Measurements from ENCODE around the gene SHROOM1. TPM values are rescaled to one million over a fixed set of nuclear protein-coding genes. Genes with fewer than 3 reads are reported as not detected.

Gene SHROOM1
- total RNA-seq, 2 experiments from 2014 or later: 0.60 to 2.4 TPM

- intact Hi-C loops (cut with micrococcal nuclease; ENCODE audit: unreplicated experiment): no loop called here
- no TSS peak for BruUV-seq (replicated peaks)
- Histone ChIP-seq H3K79me2 (ENCODE audit: insufficient read depth, low read depth, low read length) (no peaks in the 10 kb centered on the region), H4K20me1 (ENCODE audit: insufficient read depth, low read length) (no peaks in the 10 kb centered on the region), H3K9me2 (ENCODE audit: insufficient read depth, low read length) (no peaks in the 10 kb centered on the region), H3K4me2 (ENCODE audit: low read length) (no peak overlapping the region; the same call in 1 of the 2 replicates), H3K4me3 (ENCODE audit: low read depth, low read length, poor library complexity, severe bottlenecking) (no peak overlapping the region), H3K4me1 (ENCODE audit: insufficient read depth, low read length, poor library complexity, severe bottlenecking) (peaks cover 7% of the 10 kb centered on the region), H3K27ac (ENCODE audit: low read depth, low read length, poor library complexity, severe bottlenecking) (no peak overlapping the region), H3K9me3 (ENCODE audit: low read length) (no peaks in the 10 kb centered on the region), H3K36me3 (ENCODE audit: insufficient read depth, low read length) (no peaks in the 10 kb centered on the region), H2AFZ (ENCODE audit: low read length) (no peak overlapping the region)
- ChIA-PET CTCF (ENCODE audit: unreplicated experiment) (no interaction called here), POLR2A (interaction anchor here (1.0 kb wide), 1 partner anchor 37 kb away, joined by 4 read pairs; no protein-coding TSS in a partner anchor)
- no peak for TF ChIP-seq CTCF (conservative IDR thresholded peaks at IDR 0.05; ENCODE audit: low read length)
- TF ChIP-seq EZH2phosphoT487 (IDR thresholded peaks at IDR 0.05; ENCODE audit: borderline replicate concordance, low read depth, low read length): no peak
- no peak for DNase-seq (ENCODE audit: low spot score)
Measured at GRCh38 chr5:132774406-132774805, 56.0 kb downstream of the SHROOM1 start.

GRCh38 chr5:132773601-132774355, 56.7 kb downstream of the SHROOM1 start:
- no peaks in the 10 kb centered on the region for H4K20me1 ChIP-seq (ENCODE audit: insufficient read depth, low read length)
- ChIA-PET CTCF (ENCODE audit: unreplicated experiment) (no interaction called here), POLR2A (interaction anchor here (1.0 kb wide), 1 partner anchor 36 kb away, joined by 4 read pairs; no protein-coding TSS in a partner anchor)
- H3K4me1 ChIP-seq (ENCODE audit: insufficient read depth, low read length, poor library complexity, severe bottlenecking): peaks cover 7% of the 10 kb centered on the region
- H3K4me3 ChIP-seq (ENCODE audit: low read depth, low read length, poor library complexity, severe bottlenecking): no peak overlapping the region
- no peaks in the 10 kb centered on the region for H3K36me3 ChIP-seq (ENCODE audit: insufficient read depth, low read length)
- H3K9me2 ChIP-seq (ENCODE audit: insufficient read depth, low read length): no peaks in the 10 kb centered on the region
- no peaks in the 10 kb centered on the region for H3K9me3 ChIP-seq (ENCODE audit: low read length)
- no TSS peak for BruUV-seq (replicated peaks)
- TF ChIP-seq CTCF (conservative IDR thresholded peaks at IDR 0.05; ENCODE audit: low read length) (no peak), EZH2phosphoT487 (IDR thresholded peaks at IDR 0.05; ENCODE audit: borderline replicate concordance, low read depth, low read length) (no peak)
- H3K79me2 ChIP-seq (ENCODE audit: insufficient read depth, low read depth, low read length): no peaks in the 10 kb centered on the region
- DNase-seq (ENCODE audit: low spot score): no peak
- H2AFZ ChIP-seq (ENCODE audit: low read length): no peak overlapping the region
- intact Hi-C loops (cut with micrococcal nuclease; ENCODE audit: unreplicated experiment): no loop called here
- no peak overlapping the region for H3K27ac ChIP-seq (ENCODE audit: low read depth, low read length, poor library complexity, severe bottlenecking)
- no peak overlapping the region; the same call in 1 of the 2 replicates for H3K4me2 ChIP-seq (ENCODE audit: low read length)

GRCh38 chr5:132773114-132773513, 57.3 kb downstream of the SHROOM1 start:
- Histone ChIP-seq H3K4me1 (ENCODE audit: insufficient read depth, low read length, poor library complexity, severe bottlenecking) (peaks cover 7% of the 10 kb centered on the region), H3K79me2 (ENCODE audit: insufficient read depth, low read depth, low read length) (no peaks in the 10 kb centered on the region), H3K9me2 (ENCODE audit: insufficient read depth, low read length) (no peaks in the 10 kb centered on the region), H3K36me3 (ENCODE audit: insufficient read depth, low read length) (no peaks in the 10 kb centered on the region), H3K4me2 (ENCODE audit: low read length) (no peak overlapping the region), H3K27ac (ENCODE audit: low read depth, low read length, poor library complexity, severe bottlenecking) (no peak overlapping the region), H2AFZ (ENCODE audit: low read length) (no peak overlapping the region), H3K4me3 (ENCODE audit: low read depth, low read length, poor library complexity, severe bottlenecking) (no peak overlapping the region), H3K9me3 (ENCODE audit: low read length) (no peaks in the 10 kb centered on the region), H4K20me1 (ENCODE audit: insufficient read depth, low read length) (no peaks in the 10 kb centered on the region)
- ChIA-PET CTCF (ENCODE audit: unreplicated experiment) (no interaction called here), POLR2A (interaction anchor here (0.6 to 1.0 kb wide), 3 partner anchors 18 to 35 kb away, joined by 3 to 4 read pairs (median 3); no protein-coding TSS in a partner anchor)
- BruUV-seq (replicated peaks): no TSS peak
- TF ChIP-seq CTCF (conservative IDR thresholded peaks at IDR 0.05; ENCODE audit: low read length): no peak
- no peak for TF ChIP-seq EZH2phosphoT487 (IDR thresholded peaks at IDR 0.05; ENCODE audit: borderline replicate concordance, low read depth, low read length)
- no peak for DNase-seq (ENCODE audit: low spot score)
- intact Hi-C loops (cut with micrococcal nuclease; ENCODE audit: unreplicated experiment): no loop called here
